WTC11 (cell line): ENCODE measurements around the gene SYTL2. TPM values are rescaled to one million over a fixed set of nuclear protein-coding genes. Genes with fewer than 3 reads are reported as not detected.

ENCODE experiments used
- ATAC-seq: fragments of 200-7000 bp; cut with Tn5 transposase; 2 replicates; pipeline ENCODE4 v1.10.0; 2021; ENCODE audit warnings: mild to moderate bottlenecking, moderate library complexity
- CTCF ChIA-PET: fragments of 300-600 bp; sonication (Branson Sonifier 250); formaldehyde crosslinking; loops from one replicate; lab custom pipeline; 2021; ENCODE audit warnings: antibody characterized with exemption; lab: Charles Lee
- POLR2A ChIA-PET: fragments of 350-600 bp; sonication (Branson Sonifier 250); formaldehyde crosslinking; loops from one replicate; lab custom pipeline; 2021; ENCODE audit warnings: antibody characterized with exemption; lab: Charles Lee
- DNase-seq: peaks from one replicate; pipeline ENCODE4 v3.0.0; 2021; ENCODE audit warnings: low spot score
- H3K27ac Mint-ChIP-seq: 2 replicates; pipeline ENCODE4 v1.8.0; 2021; ENCODE audit warnings: mixed read lengths
- H3K27me3 Mint-ChIP-seq: 2 replicates; pipeline ENCODE4 v1.8.0; 2021; ENCODE audit warnings: low read depth, mild to moderate bottlenecking, moderate library complexity, mixed read lengths
- H3K36me3 Mint-ChIP-seq: 2 replicates; pipeline ENCODE4 v1.8.0; 2021; ENCODE audit warnings: mixed read lengths
- H3K4me1 Mint-ChIP-seq: 2 replicates; pipeline ENCODE4 v1.8.0; 2022; ENCODE audit warnings: mixed read lengths
- H3K4me3 Mint-ChIP-seq: 2 replicates; pipeline ENCODE4 v1.8.0; 2021; ENCODE audit warnings: mild to moderate bottlenecking, moderate library complexity, mixed read lengths
- H3K9me3 Mint-ChIP-seq: 2 replicates; pipeline ENCODE4 v1.8.0; 2021; ENCODE audit warnings: mixed read lengths
- AR ChIP-seq: fragments of 250-450 bp; sonication (Bioruptor Pico); IDR thresholded peaks from 2 replicates; pipeline ENCODE4 v1.9.0; 2021; ENCODE audit warnings: mild to moderate bottlenecking
- CBFB ChIP-seq: sonication (generic); formaldehyde crosslinking; IDR thresholded peaks from 2 replicates; pipeline ENCODE4 v1.8.1; 2022; ENCODE audit warnings: mild to moderate bottlenecking, low read depth, missing genetic modification reagents
- E2F1 ChIP-seq: sonication (generic); formaldehyde crosslinking; IDR thresholded peaks from 2 replicates; pipeline ENCODE4 v1.8.0; 2022; ENCODE audit warnings: mild to moderate bottlenecking, missing genetic modification reagents
- FOXJ3 ChIP-seq: sonication (generic); formaldehyde crosslinking; IDR thresholded peaks from 2 replicates; pipeline ENCODE4 v1.9.0; 2021; ENCODE audit warnings: missing genetic modification reagents, mild to moderate bottlenecking, borderline replicate concordance
- FOXK1 ChIP-seq: sonication (generic); formaldehyde crosslinking; IDR thresholded peaks from 2 replicates; pipeline ENCODE4 v1.8.0; 2022; ENCODE audit warnings: mild to moderate bottlenecking, moderate library complexity, missing genetic modification reagents
- FOXP1 ChIP-seq: sonication (generic); formaldehyde crosslinking; IDR thresholded peaks from 2 replicates; pipeline ENCODE4 v1.8.0; 2022; ENCODE audit warnings: missing genetic modification reagents, mild to moderate bottlenecking, moderate library complexity, borderline replicate concordance
- GRHL2 ChIP-seq: fragments of 250-450 bp; sonication (Bioruptor Pico); IDR thresholded peaks from 2 replicates; pipeline ENCODE4 v1.8.0; 2022; ENCODE audit warnings: mild to moderate bottlenecking, moderate library complexity; ENCODE audit not compliant: insufficient replicate concordance, severe bottlenecking
- KAT7 ChIP-seq: sonication (generic); formaldehyde crosslinking; IDR thresholded peaks from 2 replicates; pipeline ENCODE4 v1.8.1; 2023; ENCODE audit warnings: missing genetic modification reagents, mild to moderate bottlenecking, borderline replicate concordance
- MAX ChIP-seq: sonication (generic); formaldehyde crosslinking; IDR thresholded peaks from 2 replicates; pipeline ENCODE4 v1.8.0; 2022; ENCODE audit warnings: mild to moderate bottlenecking, missing genetic modification reagents
- MYBL2 ChIP-seq: sonication (generic); formaldehyde crosslinking; IDR thresholded peaks from 2 replicates; pipeline ENCODE4 v1.8.1; 2023; ENCODE audit warnings: mild to moderate bottlenecking, moderate library complexity, missing genetic modification reagents
- NFATC4 ChIP-seq: fragments of 250-450 bp; sonication (Bioruptor Pico); IDR thresholded peaks from 2 replicates; pipeline ENCODE4 v1.9.0; 2021; ENCODE audit warnings: mild to moderate bottlenecking
- PRDM15 ChIP-seq: sonication (generic); formaldehyde crosslinking; IDR thresholded peaks from 2 replicates; pipeline ENCODE4 v1.8.0; 2022; ENCODE audit warnings: missing genetic modification reagents
- RELA ChIP-seq: sonication (generic); formaldehyde crosslinking; IDR thresholded peaks from 2 replicates; pipeline ENCODE4 v1.8.1; 2022; ENCODE audit warnings: missing genetic modification reagents, mild to moderate bottlenecking, borderline replicate concordance
- SMAD3 ChIP-seq: sonication (generic); formaldehyde crosslinking; IDR thresholded peaks from 2 replicates; pipeline ENCODE4 v1.8.0; 2022; ENCODE audit warnings: missing genetic modification reagents, mild to moderate bottlenecking, borderline replicate concordance
- TCF7 ChIP-seq: sonication (generic); formaldehyde crosslinking; IDR thresholded peaks from 2 replicates; pipeline ENCODE4 v1.8.0; 2022; ENCODE audit warnings: mild to moderate bottlenecking, low read depth, missing genetic modification reagents, moderate library complexity
- TEAD1 ChIP-seq: sonication (generic); formaldehyde crosslinking; IDR thresholded peaks from 2 replicates; pipeline ENCODE4 v1.8.0; 2022; ENCODE audit warnings: mild to moderate bottlenecking, missing genetic modification reagents
- ZNF121 ChIP-seq: sonication (generic); formaldehyde crosslinking; IDR thresholded peaks from 2 replicates; pipeline ENCODE4 v1.8.0; 2023; ENCODE audit warnings: missing genetic modification reagents
- ZNF138 ChIP-seq: sonication (generic); formaldehyde crosslinking; conservative IDR thresholded peaks from 2 replicates; pipeline ENCODE4 v1.8.1; 2022; ENCODE audit warnings: mild to moderate bottlenecking, moderate library complexity, missing genetic modification reagents
- ZNF219 ChIP-seq: sonication (generic); formaldehyde crosslinking; IDR thresholded peaks from 2 replicates; pipeline ENCODE4 v1.8.0; 2023; ENCODE audit warnings: missing genetic modification reagents, mild to moderate bottlenecking, borderline replicate concordance
- ZNF232 ChIP-seq: sonication (generic); formaldehyde crosslinking; IDR thresholded peaks from 2 replicates; pipeline ENCODE4 v1.8.0; 2022; ENCODE audit warnings: mild to moderate bottlenecking, missing genetic modification reagents
- ZNF396 ChIP-seq: fragments of 250-450 bp; sonication (Bioruptor Pico); IDR thresholded peaks from 2 replicates; pipeline ENCODE4 v1.8.0; 2021; ENCODE audit warnings: mild to moderate bottlenecking, moderate library complexity, borderline replicate concordance
- total RNA-seq: library from RNA; stranded (reverse); gene quantifications from 3 replicates; pipeline ENCODE4 v1.2.3, GENCODE V29; 2021
- TF ChIP-seq, protein P1 (sequence below): fragments of 250-450 bp; sonication (Bioruptor Pico); conservative IDR thresholded peaks from 2 replicates; pipeline ENCODE4 v1.9.0; 2021; ENCODE audit warnings: mild to moderate bottlenecking
- TF ChIP-seq, protein P2 (sequence below): sonication (generic); formaldehyde crosslinking; IDR thresholded peaks from 2 replicates; pipeline ENCODE4 v1.8.0; 2023; ENCODE audit warnings: missing genetic modification reagents, mild to moderate bottlenecking, borderline replicate concordance

The SYTL2 gene
- total RNA-seq, 1 experiment from 2014 or later, result 7.1 TPM

GRCh38 chr11:85680897-85681296 lies 130.0 kb downstream of the SYTL2 start (continued):
- TF ChIP-seq SMAD3 (CRISPR knock-in tag), result no peak
- no peak for TF ChIP-seq TCF7
- TF ChIP-seq, protein P1, sequence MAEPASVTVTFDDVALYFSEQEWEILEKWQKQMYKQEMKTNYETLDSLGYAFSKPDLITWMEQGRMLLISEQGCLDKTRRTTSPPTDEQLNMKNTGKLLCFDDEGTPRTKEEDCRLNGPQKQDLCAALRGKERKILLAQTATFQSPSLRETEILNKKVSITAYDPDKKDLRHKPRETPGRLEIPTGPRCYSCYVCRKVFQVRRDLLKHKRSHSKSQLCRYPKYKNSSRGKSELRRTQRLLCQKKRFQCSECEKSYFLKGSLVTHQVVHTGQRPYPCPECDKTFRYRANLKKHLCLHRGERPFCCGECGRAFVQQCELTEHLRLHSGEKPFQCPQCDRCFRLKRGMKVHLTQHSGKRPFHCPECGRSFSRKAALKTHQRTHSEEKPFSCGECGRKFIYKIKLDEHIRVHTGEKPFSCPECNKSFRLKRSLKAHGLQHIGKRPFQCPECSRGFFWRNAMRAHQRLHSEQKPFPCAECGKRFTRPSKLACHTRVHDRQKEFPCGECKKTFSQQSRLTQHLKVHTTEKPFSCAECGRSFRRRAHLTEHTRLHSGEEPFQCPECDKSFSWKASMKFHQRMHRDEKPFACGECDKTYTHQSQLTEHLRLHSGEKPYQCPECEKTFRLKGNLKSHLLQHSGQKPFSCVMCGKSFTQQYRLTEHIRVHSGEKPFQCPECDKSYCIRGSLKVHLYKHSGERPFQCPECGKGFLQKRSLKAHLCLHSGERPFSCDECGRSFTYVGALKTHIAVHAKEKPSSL, result no peak
- no peak for TF ChIP-seq KAT7 (CRISPR knock-in tag)
- TF ChIP-seq CBFB (CRISPR knock-in tag), result no peak
- no peak for TF ChIP-seq FOXP1 (CRISPR knock-in tag)
- no peak for TF ChIP-seq TEAD1

DNA sequence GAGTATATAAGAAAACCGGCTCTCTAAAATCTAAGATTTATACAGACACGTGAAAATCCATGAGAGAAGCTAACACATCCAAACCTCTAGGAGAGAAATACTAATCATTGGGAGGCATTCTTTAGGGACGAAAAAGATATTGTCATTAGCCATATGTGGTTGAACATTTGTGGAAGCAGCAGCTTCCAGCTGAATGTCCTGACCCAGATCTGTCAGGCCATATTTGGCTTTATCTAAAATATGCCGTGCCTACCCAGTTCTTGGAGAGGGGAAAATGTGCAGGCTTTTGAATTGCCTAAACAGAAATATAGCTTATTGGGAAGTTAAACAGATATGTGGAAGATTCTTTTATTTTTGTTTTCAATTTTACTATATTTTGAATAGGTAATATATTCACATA lies 131.4 kb downstream of the SYTL2 start:
- Mint-ChIP-seq H3K9me3 (no peaks in the 10 kb centered on the region), H3K27me3 (peaks cover 16% of the 10 kb centered on the region), H3K4me1 (peaks cover 11% of the 10 kb centered on the region), H3K4me3 (no peak overlapping the region), H3K36me3 (no peaks in the 10 kb centered on the region), H3K27ac (no peak overlapping the region)
- ChIA-PET CTCF (interaction anchor here (0.8 kb wide), 2 partner anchors 16 to 176 kb away, joined by 3 read pairs; partner anchors contain the start of gene CCDC83), POLR2A (no interaction called here)
- DNase-seq, result no peak
- no peak for ATAC-seq
- TF ChIP-seq ZNF396 (CRISPR knock-in tag) (no peak), CBFB (CRISPR knock-in tag) (no peak), NFATC4 (no peak), MYBL2 (CRISPR knock-in tag) (no peak), MAX (CRISPR knock-in tag) (no peak), RELA (CRISPR knock-in tag) (no peak), FOXK1 (CRISPR knock-in tag) (no peak), FOXJ3 (no peak), ZNF138 (no peak), ZNF232 (CRISPR knock-in tag) (no peak), ZNF219 (CRISPR knock-in tag) (no peak), ZNF121 (CRISPR knock-in tag) (no peak), GRHL2 (no peak), AR (CRISPR knock-in tag) (no peak), KAT7 (CRISPR knock-in tag) (no peak), PRDM15 (CRISPR knock-in tag) (no peak), E2F1 (CRISPR knock-in tag) (no peak)
- TF ChIP-seq, protein P2, sequence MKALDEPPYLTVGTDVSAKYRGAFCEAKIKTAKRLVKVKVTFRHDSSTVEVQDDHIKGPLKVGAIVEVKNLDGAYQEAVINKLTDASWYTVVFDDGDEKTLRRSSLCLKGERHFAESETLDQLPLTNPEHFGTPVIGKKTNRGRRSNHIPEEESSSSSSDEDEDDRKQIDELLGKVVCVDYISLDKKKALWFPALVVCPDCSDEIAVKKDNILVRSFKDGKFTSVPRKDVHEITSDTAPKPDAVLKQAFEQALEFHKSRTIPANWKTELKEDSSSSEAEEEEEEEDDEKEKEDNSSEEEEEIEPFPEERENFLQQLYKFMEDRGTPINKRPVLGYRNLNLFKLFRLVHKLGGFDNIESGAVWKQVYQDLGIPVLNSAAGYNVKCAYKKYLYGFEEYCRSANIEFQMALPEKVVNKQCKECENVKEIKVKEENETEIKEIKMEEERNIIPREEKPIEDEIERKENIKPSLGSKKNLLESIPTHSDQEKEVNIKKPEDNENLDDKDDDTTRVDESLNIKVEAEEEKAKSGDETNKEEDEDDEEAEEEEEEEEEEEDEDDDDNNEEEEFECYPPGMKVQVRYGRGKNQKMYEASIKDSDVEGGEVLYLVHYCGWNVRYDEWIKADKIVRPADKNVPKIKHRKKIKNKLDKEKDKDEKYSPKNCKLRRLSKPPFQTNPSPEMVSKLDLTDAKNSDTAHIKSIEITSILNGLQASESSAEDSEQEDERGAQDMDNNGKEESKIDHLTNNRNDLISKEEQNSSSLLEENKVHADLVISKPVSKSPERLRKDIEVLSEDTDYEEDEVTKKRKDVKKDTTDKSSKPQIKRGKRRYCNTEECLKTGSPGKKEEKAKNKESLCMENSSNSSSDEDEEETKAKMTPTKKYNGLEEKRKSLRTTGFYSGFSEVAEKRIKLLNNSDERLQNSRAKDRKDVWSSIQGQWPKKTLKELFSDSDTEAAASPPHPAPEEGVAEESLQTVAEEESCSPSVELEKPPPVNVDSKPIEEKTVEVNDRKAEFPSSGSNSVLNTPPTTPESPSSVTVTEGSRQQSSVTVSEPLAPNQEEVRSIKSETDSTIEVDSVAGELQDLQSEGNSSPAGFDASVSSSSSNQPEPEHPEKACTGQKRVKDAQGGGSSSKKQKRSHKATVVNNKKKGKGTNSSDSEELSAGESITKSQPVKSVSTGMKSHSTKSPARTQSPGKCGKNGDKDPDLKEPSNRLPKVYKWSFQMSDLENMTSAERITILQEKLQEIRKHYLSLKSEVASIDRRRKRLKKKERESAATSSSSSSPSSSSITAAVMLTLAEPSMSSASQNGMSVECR (CRISPR knock-in tag), result no peak
